Fibroblast of the aortic adventitia (primary cell): Measurements from ENCODE around the gene DAAM2. TPM values are rescaled to one million over a fixed set of nuclear protein-coding genes. Genes with fewer than 3 reads are reported as not detected.

Experiments
- DNase-seq: peaks from one replicate; pipeline ENCODE4 v3.0.0-alpha.2; 2010; ENCODE audit warnings: low read depth
- H3K4me3 ChIP-seq: 2 replicates; pipeline ENCODE4 v1.5.1; 2011; ENCODE audit warnings: low read depth, mild to moderate bottlenecking, control low read depth, low read length, moderate library complexity
- total RNA-seq: library from RNA; depleted of rRNA; stranded (reverse); fragments of >200 nt; gene quantifications from 2 replicates; pipeline ENCODE4 v1.2.3, GENCODE V29; 2012; ENCODE audit warnings: low replicate concordance
- TF ChIP-seq, protein P1 (sequence below): IDR thresholded peaks from 2 replicates; pipeline ENCODE4 v1.5.1; 2011; ENCODE audit warnings: mild to moderate bottlenecking, low read length, control low read depth, inconsistent platforms; ENCODE audit not compliant: insufficient read depth

DAAM2 gene
- total RNA-seq, 1 donor = 3.4 TPM

DNA sequence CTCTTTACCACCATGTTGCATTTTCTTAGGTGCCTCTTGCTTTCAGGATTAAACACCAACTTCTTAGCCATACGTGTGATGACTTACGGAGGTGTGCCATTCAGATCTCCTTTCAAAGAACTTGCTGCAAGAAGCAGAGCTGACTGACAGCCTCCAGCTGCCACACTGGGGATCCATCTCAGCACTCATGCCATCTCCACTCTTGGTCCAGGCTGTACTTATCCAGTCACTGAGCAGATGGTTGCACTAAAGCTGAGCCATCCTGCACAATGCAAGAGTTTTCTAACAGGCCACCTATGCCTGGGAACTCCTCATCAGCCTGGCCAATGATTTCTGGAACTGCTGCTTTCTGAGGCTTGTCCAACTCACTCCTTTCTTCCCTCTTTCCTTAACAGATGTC is 35.6 kb upstream of the DAAM2 start:
- H3K4me3 ChIP-seq = no peak overlapping the region
- no peak for DNase-seq
- TF ChIP-seq, protein P1, sequence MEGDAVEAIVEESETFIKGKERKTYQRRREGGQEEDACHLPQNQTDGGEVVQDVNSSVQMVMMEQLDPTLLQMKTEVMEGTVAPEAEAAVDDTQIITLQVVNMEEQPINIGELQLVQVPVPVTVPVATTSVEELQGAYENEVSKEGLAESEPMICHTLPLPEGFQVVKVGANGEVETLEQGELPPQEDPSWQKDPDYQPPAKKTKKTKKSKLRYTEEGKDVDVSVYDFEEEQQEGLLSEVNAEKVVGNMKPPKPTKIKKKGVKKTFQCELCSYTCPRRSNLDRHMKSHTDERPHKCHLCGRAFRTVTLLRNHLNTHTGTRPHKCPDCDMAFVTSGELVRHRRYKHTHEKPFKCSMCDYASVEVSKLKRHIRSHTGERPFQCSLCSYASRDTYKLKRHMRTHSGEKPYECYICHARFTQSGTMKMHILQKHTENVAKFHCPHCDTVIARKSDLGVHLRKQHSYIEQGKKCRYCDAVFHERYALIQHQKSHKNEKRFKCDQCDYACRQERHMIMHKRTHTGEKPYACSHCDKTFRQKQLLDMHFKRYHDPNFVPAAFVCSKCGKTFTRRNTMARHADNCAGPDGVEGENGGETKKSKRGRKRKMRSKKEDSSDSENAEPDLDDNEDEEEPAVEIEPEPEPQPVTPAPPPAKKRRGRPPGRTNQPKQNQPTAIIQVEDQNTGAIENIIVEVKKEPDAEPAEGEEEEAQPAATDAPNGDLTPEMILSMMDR = no peak

DNA sequence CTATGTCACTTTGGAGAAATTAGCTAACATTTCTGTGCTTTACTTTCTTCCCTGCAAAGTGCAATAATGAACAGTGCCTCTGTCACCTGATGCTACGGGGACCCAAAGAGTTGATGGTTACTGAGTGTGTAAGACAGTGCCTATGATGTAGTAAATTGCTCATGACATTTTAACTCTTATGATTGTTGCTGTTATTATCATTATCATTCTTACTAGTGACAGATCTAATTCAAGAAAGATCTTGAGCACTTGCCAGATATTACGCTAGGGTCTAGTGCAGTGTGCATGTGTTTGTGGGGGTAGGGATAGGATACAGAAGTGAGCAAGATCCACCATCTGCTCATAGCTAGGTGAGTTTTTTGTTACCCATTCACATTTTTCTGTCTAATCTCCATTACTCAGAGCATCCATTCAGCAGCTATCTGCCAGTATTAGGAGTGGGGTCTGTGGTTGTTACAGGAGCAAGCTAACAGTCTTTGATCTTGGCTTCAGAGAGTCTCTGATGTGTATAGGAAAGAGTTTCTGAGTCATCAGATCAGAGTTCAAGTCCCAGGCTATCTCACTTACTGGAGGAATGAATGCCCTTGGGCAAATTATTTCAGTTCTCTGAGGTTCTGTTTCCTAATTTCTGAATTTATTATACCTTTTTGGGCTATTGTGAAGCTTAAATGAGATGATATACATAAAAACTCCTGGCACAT is 33.1 kb upstream of the DAAM2 start:
- no peak overlapping the region for H3K4me3 ChIP-seq
- DNase-seq = no peak
- TF ChIP-seq, protein P1 = no peak

DNA sequence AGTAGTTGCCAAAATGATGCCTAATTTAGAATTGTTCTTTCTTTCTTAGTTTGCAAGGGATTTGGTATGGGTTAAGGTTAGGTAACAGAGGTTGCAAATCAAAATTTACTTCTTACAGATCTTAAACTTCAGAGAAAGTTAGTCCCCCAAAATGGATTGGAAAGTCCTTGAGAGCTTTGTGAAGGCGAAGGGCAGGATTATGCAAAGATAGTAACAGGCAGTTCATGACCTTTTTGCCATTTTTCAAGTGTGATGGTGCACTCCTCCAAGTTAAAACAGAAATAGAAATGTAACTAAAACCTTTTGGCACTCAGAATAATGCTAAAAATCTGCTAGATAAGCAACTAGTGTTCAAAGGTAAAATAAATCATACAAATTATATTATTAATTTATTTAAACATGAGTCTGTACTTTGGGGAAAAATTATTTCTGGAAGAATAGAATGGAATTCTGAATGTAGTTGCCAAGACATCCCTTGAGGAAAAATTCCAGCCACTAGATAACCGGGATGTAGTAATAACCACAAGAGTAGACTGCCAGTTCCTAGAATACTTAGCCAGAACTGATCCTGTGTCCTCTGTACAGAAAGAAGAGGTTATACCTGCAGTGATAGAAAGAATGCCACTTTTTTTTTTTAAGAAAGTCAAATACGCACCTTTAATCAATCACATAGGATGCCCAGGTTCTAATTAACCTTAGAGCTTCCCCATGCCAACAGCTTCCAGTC is 31.8 kb upstream of the DAAM2 start:
- peak; percentile 28 for DNase-seq
- TF ChIP-seq, protein P1 = no peak
- H3K4me3 ChIP-seq = no peak overlapping the region

DNA sequence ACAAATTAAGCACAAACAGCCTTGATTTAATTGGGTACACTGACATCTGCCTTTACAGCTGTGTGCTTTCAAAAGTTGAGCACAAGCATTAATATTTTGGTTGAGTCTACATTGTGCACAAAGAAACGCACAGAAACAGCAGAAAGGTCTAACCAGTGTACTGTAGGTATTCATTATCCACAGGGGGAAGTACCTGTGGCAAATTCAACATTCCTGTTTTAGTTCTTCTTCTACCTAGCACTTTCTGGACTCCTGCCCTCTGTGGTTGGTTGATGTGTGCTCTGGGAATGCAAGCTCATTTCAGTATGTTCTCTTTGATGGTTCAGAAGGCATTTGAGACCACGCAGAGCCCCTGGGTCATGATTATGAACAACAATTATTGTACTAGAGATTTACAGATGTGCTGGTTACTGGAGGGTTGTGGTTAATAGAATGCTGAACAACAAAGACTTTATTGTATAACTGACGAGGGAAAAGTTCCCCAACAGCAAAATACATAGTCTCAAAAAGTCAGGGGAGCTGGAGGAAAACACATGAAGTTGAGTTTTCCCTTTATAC is 26.6 kb upstream of the DAAM2 start:
- no peak overlapping the region for H3K4me3 ChIP-seq
- DNase-seq = no peak
- TF ChIP-seq, protein P1 = no peak

DNA sequence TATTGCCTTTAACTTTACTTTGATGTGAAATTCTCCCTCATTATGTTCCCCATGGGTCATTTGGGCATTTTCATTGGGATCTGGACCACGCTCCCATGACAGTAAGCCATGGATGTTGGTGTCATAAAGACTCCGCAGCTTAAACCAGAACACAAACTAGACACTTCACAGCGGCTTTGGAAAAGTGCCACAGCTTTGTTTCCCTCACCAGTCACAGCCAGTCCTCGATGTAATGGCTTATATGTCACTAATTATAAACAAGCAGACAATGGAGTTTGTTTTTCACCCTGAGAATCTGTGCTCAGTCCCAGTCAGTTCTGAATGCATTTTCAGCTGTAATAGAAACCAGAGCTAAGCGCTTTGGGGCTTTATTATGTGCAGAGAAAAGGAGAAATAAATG is 23.2 kb upstream of the DAAM2 start:
- TF ChIP-seq, protein P1 = no peak
- no peak for DNase-seq
- no peak overlapping the region for H3K4me3 ChIP-seq

DNA sequence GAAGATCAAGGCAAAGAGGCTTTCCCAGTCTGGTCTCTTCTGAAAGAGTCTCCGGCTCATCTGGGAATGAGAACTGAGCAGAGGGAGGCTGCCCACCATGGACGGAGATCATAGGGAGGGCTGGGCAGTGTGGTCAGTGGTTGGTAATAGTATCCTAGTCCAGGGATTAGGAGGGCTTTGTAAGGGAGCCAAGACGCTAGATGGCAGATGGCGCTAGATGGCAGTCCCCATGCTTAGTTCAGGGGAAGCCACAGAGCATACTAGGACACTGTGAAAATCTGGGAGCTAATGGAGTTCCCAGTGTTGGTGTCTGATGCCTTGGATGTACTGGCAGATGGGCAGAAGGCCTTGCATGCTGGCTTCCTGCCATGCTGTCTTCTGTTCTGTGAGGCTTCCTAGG is 21.7 kb upstream of the DAAM2 start:
- no peak overlapping the region for H3K4me3 ChIP-seq
- TF ChIP-seq, protein P1 = no peak
- no peak for DNase-seq
